HG03095 (cell line): ENCODE data around the gene PTPRZ1.

Experiments used
- ATAC-seq: cut with Tn5 transposase; IDR thresholded peaks from one replicate; pipeline ENCODE4 v1.9.1; 2021; ENCODE audit warnings: moderate library complexity; ENCODE audit not compliant: unreplicated experiment

Gene PTPRZ1

GRCh38 chr7:122103064-122103463 is 230.1 kb downstream of the PTPRZ1 start:
- no peak for ATAC-seq
